ENCODE measurements around the gene SESN1.

The SESN1 gene

GRCh38 chr6:109036574-109037294, 57.9 kb downstream of the SESN1 start:
- DNase-seq (ENCODE audit: low spot score) (no peak), ATAC-seq (ENCODE audit: low read depth) (no peak)
- Histone ChIP-seq H3K4me1 (ENCODE audit: insufficient read depth, poor library complexity, severe bottlenecking) (no peaks in the 10 kb centered on the region), H3K36me3 (ENCODE audit: low read depth) (no peaks in the 10 kb centered on the region), H3K9me3 (ENCODE audit: severe bottlenecking) (no peaks in the 10 kb centered on the region), H3K27ac (ENCODE audit: poor library complexity, severe bottlenecking) (no peak overlapping the region), H3K27me3 (ENCODE audit: insufficient read depth, poor library complexity, severe bottlenecking) (no peaks in the 10 kb centered on the region), H3K4me3 (ENCODE audit: severe bottlenecking) (no peak overlapping the region)
- no peak for TF ChIP-seq CTCF (IDR thresholded peaks at IDR 0.05; ENCODE audit: poor library complexity, severe bottlenecking)

GRCh38 chr6:109034526-109034925, 60.1 kb downstream of the SESN1 start:
- Histone ChIP-seq H3K4me1 (ENCODE audit: insufficient read depth, poor library complexity, severe bottlenecking) (no peaks in the 10 kb centered on the region), H3K36me3 (ENCODE audit: low read depth) (no peaks in the 10 kb centered on the region), H3K27me3 (ENCODE audit: insufficient read depth, poor library complexity, severe bottlenecking) (no peaks in the 10 kb centered on the region), H3K9me3 (ENCODE audit: severe bottlenecking) (no peaks in the 10 kb centered on the region), H3K4me3 (ENCODE audit: severe bottlenecking) (no peak overlapping the region), H3K27ac (ENCODE audit: poor library complexity, severe bottlenecking) (no peak overlapping the region)
- no peak for TF ChIP-seq CTCF (IDR thresholded peaks at IDR 0.05; ENCODE audit: poor library complexity, severe bottlenecking)
- no peak for ATAC-seq (ENCODE audit: low read depth)
- DNase-seq (ENCODE audit: low spot score): no peak

- H3K4me1 ChIP-seq (ENCODE audit: insufficient read depth, poor library complexity, severe bottlenecking): no peaks in the 10 kb centered on the region
- DNase-seq (ENCODE audit: low spot score) (no peak), ATAC-seq (ENCODE audit: low read depth) (no peak)
- no peaks in the 10 kb centered on the region for H3K27me3 ChIP-seq (ENCODE audit: insufficient read depth, poor library complexity, severe bottlenecking)
- H3K4me3 ChIP-seq (ENCODE audit: severe bottlenecking): no peak overlapping the region
- H3K27ac ChIP-seq (ENCODE audit: poor library complexity, severe bottlenecking): no peak overlapping the region
- no peak for TF ChIP-seq CTCF (IDR thresholded peaks at IDR 0.05; ENCODE audit: poor library complexity, severe bottlenecking)
- H3K36me3 ChIP-seq (ENCODE audit: low read depth): no peaks in the 10 kb centered on the region
- no peaks in the 10 kb centered on the region for H3K9me3 ChIP-seq (ENCODE audit: severe bottlenecking)
These were observed 61.0 kb downstream of the SESN1 start for GRCh38 chr6:109033655-109034054.

GRCh38 chr6:109031416-109031815, 63.2 kb downstream of the SESN1 start:
- Histone ChIP-seq H3K4me3 (ENCODE audit: severe bottlenecking) (no peak overlapping the region), H3K9me3 (ENCODE audit: severe bottlenecking) (no peaks in the 10 kb centered on the region), H3K4me1 (ENCODE audit: insufficient read depth, poor library complexity, severe bottlenecking) (no peaks in the 10 kb centered on the region), H3K36me3 (ENCODE audit: low read depth) (no peaks in the 10 kb centered on the region), H3K27ac (ENCODE audit: poor library complexity, severe bottlenecking) (no peak overlapping the region), H3K27me3 (ENCODE audit: insufficient read depth, poor library complexity, severe bottlenecking) (no peaks in the 10 kb centered on the region)
- TF ChIP-seq CTCF (IDR thresholded peaks at IDR 0.05; ENCODE audit: poor library complexity, severe bottlenecking): no peak
- no peak for DNase-seq (ENCODE audit: low spot score)
- no peak for ATAC-seq (ENCODE audit: low read depth)

GRCh38 chr6:109029313-109029712, 65.3 kb downstream of the SESN1 start:
- ATAC-seq (ENCODE audit: low read depth) (no peak), DNase-seq (ENCODE audit: low spot score) (no peak)
- H3K36me3 ChIP-seq (ENCODE audit: low read depth): no peaks in the 10 kb centered on the region
- H3K27me3 ChIP-seq (ENCODE audit: insufficient read depth, poor library complexity, severe bottlenecking): no peaks in the 10 kb centered on the region
- no peaks in the 10 kb centered on the region for H3K9me3 ChIP-seq (ENCODE audit: severe bottlenecking)
- TF ChIP-seq CTCF (IDR thresholded peaks at IDR 0.05; ENCODE audit: poor library complexity, severe bottlenecking): no peak
- H3K4me1 ChIP-seq (ENCODE audit: insufficient read depth, poor library complexity, severe bottlenecking): no peaks in the 10 kb centered on the region
- H3K4me3 ChIP-seq (ENCODE audit: severe bottlenecking): no peak overlapping the region
- no peak overlapping the region for H3K27ac ChIP-seq (ENCODE audit: poor library complexity, severe bottlenecking)

All from RWPE2 (cell line).